GM19463 (cell line): ENCODE data around the gene RND3.

ENCODE experiments used
- ATAC-seq: cut with Tn5 transposase; IDR thresholded peaks from one replicate; pipeline ENCODE4 v1.9.1; 2021; ENCODE audit warnings: mild to moderate bottlenecking, moderate library complexity; ENCODE audit not compliant: unreplicated experiment

RND3 gene

GRCh38 chr2:150487537-150488429, at the start of gene RND3:
Gene RND3, minus strand, starts transcription at chr2:150487667. Its CDS starts 250 bp downstream, at chr2:150487417.
- peak; percentile 44 for ATAC-seq

GRCh38 chr2:150535176-150535575, 47.7 kb upstream of the RND3 start:
- no peak for ATAC-seq

GRCh38 chr2:150532879-150533278, 45.4 kb upstream of the RND3 start:
- no peak for ATAC-seq

- no peak for ATAC-seq
Measured at GRCh38 chr2:150532020-150532419, 44.6 kb upstream of the RND3 start.

- ATAC-seq = no peak
Measured at GRCh38 chr2:150531591-150531990, 44.1 kb upstream of the RND3 start.

- ATAC-seq = no peak
Measured at GRCh38 chr2:150530168-150530567, 42.7 kb upstream of the RND3 start.

GRCh38 chr2:150528861-150529801, 41.7 kb upstream of the RND3 start:
- peak; percentile 95 for ATAC-seq

GRCh38 chr2:150526827-150527226, 39.4 kb upstream of the RND3 start:
- no peak for ATAC-seq

- no peak for ATAC-seq
Measured at GRCh38 chr2:150526006-150526405, 38.5 kb upstream of the RND3 start.

- no peak for ATAC-seq
Measured at GRCh38 chr2:150522269-150522668, 34.8 kb upstream of the RND3 start.

GRCh38 chr2:150520887-150521664, 33.6 kb upstream of the RND3 start:
- peak; percentile 79 for ATAC-seq

GRCh38 chr2:150520033-150520432, 32.6 kb upstream of the RND3 start:
- ATAC-seq = no peak

- ATAC-seq = no peak
Measured at GRCh38 chr2:150517951-150518680, 30.6 kb upstream of the RND3 start.

- no peak for ATAC-seq
Measured at GRCh38 chr2:150513647-150514046, 26.2 kb upstream of the RND3 start.

GRCh38 chr2:150508497-150509137, 21.1 kb upstream of the RND3 start:
- no peak for ATAC-seq

- ATAC-seq = no peak
Measured at GRCh38 chr2:150507071-150507470, 19.6 kb upstream of the RND3 start.

- no peak for ATAC-seq
Measured at GRCh38 chr2:150505178-150505577, 17.7 kb upstream of the RND3 start.

- ATAC-seq = no peak
Measured at GRCh38 chr2:150495993-150496627, 8.6 kb upstream of the RND3 start.

GRCh38 chr2:150495001-150495400, 7.5 kb upstream of the RND3 start:
- ATAC-seq = no peak
